Activated CD4-positive, alpha-beta memory T cell treated with anti-CD3 and anti-CD28 coated beads, Interleukin-2, amount 10 ng/mL, durations not matched to agents 7 days and 5 days (primary cell): ENCODE data around the gene ACVR1. TPM values are rescaled to one million over a fixed set of nuclear protein-coding genes. Genes with fewer than 3 reads are reported as not detected.

ENCODE experiments used
- CTCF ChIA-PET: fragments of 350-600 bp; sonication (Branson Sonifier 250); formaldehyde crosslinking; loops from one replicate; lab custom pipeline; 2021; ENCODE audit warnings: antibody characterized with exemption, inconsistent platforms; lab: Charles Lee
- POLR2A ChIA-PET: fragments of 350-600 bp; sonication (Branson Sonifier 250); formaldehyde crosslinking; loops from one replicate; lab custom pipeline; 2021; ENCODE audit warnings: antibody characterized with exemption; lab: Charles Lee
- DNase-seq: peaks from one replicate; pipeline ENCODE4 v3.0.0-alpha.2; 2020
- H3K27ac Mint-ChIP-seq: one replicate; pipeline ENCODE4 v1.8.0; 2021; ENCODE audit warnings: mild to moderate bottlenecking, mixed read lengths
- H3K27me3 Mint-ChIP-seq: one replicate; pipeline ENCODE4 v1.8.0; 2021; ENCODE audit warnings: mixed read lengths
- H3K36me3 Mint-ChIP-seq: one replicate; pipeline ENCODE4 v1.8.0; 2021; ENCODE audit warnings: low read depth, mixed read lengths
- H3K4me1 Mint-ChIP-seq: one replicate; pipeline ENCODE4 v1.8.0; 2021; ENCODE audit warnings: mixed read lengths
- H3K4me3 Mint-ChIP-seq: one replicate; pipeline ENCODE4 v1.8.0; 2021; ENCODE audit warnings: mild to moderate bottlenecking, mixed read lengths
- H3K9me3 Mint-ChIP-seq: one replicate; pipeline ENCODE4 v1.8.0; 2021; ENCODE audit warnings: mixed read lengths
- total RNA-seq, 2 experiments: library from RNA; stranded (reverse); gene quantifications; one replicate each; pipeline ENCODE4 v1.2.3, GENCODE V29; 2021

ACVR1 gene
- total RNA-seq: 10 to 100 TPM; 24.2 to 27.6 TPM

GRCh38 chr2:157876066-157876785, at the start of gene ACVR1:
ACVR1 (minus strand) TSS chr2:157876330; CDS start chr2:157799493, 76,837 bp downstream.
- H3K9me3 Mint-ChIP-seq: no peaks in the 10 kb centered on the region
- POLR2A ChIA-PET: interaction anchor here (0.6 to 6.9 kb wide), 23 partner anchors 9 to 1836 kb away, joined by 3 to 257 read pairs (median 3); no protein-coding TSS in a partner anchor
- peak; percentile 87 for DNase-seq

GRCh38 chr2:157925071-157925470, 48.9 kb upstream of the ACVR1 start:
- Mint-ChIP-seq H3K4me1 (peaks cover 1% of the 10 kb centered on the region), H3K27me3 (no peaks in the 10 kb centered on the region), H3K27ac (no peak overlapping the region), H3K4me3 (no peak overlapping the region), H3K9me3 (no peaks in the 10 kb centered on the region), H3K36me3 (no peaks in the 10 kb centered on the region)
- ChIA-PET CTCF (no interaction called here), POLR2A (no interaction called here)
- no peak for DNase-seq

More at GRCh38 chr2:157876066-157876785, at the start of gene ACVR1:
- H3K27me3 Mint-ChIP-seq: no peaks in the 10 kb centered on the region
- H3K4me1 Mint-ChIP-seq: peaks cover 58% of the 10 kb centered on the region
- CTCF ChIA-PET: interaction anchor here (0.6 to 5.5 kb wide), 12 partner anchors 9 to 571 kb away, joined by 3 to 58 read pairs (median 4); no protein-coding TSS in a partner anchor
- H3K4me3 Mint-ChIP-seq: peak within 1 kb of the TSS; percentile 91
- H3K27ac Mint-ChIP-seq: peak within 1 kb of the TSS; percentile 78
- peaks cover 36% of the 10 kb centered on the region for H3K36me3 Mint-ChIP-seq

GRCh38 chr2:157923598-157924217, 47.6 kb upstream of the ACVR1 start:
- no peaks in the 10 kb centered on the region for H3K36me3 Mint-ChIP-seq
- ChIA-PET CTCF (no interaction called here), POLR2A (no interaction called here)
- DNase-seq: no peak
- H3K9me3 Mint-ChIP-seq: no peaks in the 10 kb centered on the region
- H3K27ac Mint-ChIP-seq: no peak overlapping the region
- H3K4me1 Mint-ChIP-seq: peaks cover 1% of the 10 kb centered on the region
- H3K4me3 Mint-ChIP-seq: no peak overlapping the region
- H3K27me3 Mint-ChIP-seq: no peaks in the 10 kb centered on the region

- Mint-ChIP-seq H3K27ac (no peak overlapping the region), H3K9me3 (no peaks in the 10 kb centered on the region), H3K4me1 (peaks cover 1% of the 10 kb centered on the region), H3K27me3 (no peaks in the 10 kb centered on the region), H3K4me3 (no peak overlapping the region), H3K36me3 (no peaks in the 10 kb centered on the region)
- DNase-seq: no peak
- POLR2A ChIA-PET: no interaction called here
- CTCF ChIA-PET: no interaction called here
Measured at GRCh38 chr2:157922815-157923214, 46.7 kb upstream of the ACVR1 start.

- no peaks in the 10 kb centered on the region for H3K27me3 Mint-ChIP-seq
- no peaks in the 10 kb centered on the region for H3K9me3 Mint-ChIP-seq
- DNase-seq: no peak
- POLR2A ChIA-PET: no interaction called here
- H3K36me3 Mint-ChIP-seq: no peaks in the 10 kb centered on the region
- peaks cover 1% of the 10 kb centered on the region for H3K4me1 Mint-ChIP-seq
- no peak overlapping the region for H3K27ac Mint-ChIP-seq
- H3K4me3 Mint-ChIP-seq: no peak overlapping the region
- CTCF ChIA-PET: no interaction called here
Measured at GRCh38 chr2:157922336-157922735, 46.2 kb upstream of the ACVR1 start.

GRCh38 chr2:157920736-157921135, 44.6 kb upstream of the ACVR1 start:
- ChIA-PET POLR2A (no interaction called here), CTCF (no interaction called here)
- Mint-ChIP-seq H3K9me3 (no peaks in the 10 kb centered on the region), H3K4me1 (peaks cover 1% of the 10 kb centered on the region), H3K27me3 (no peaks in the 10 kb centered on the region), H3K4me3 (no peak overlapping the region), H3K27ac (no peak overlapping the region), H3K36me3 (no peaks in the 10 kb centered on the region)
- DNase-seq: no peak

- H3K4me3 Mint-ChIP-seq: no peak overlapping the region
- POLR2A ChIA-PET: no interaction called here
- no peak for DNase-seq
- H3K9me3 Mint-ChIP-seq: no peaks in the 10 kb centered on the region
- H3K27me3 Mint-ChIP-seq: no peaks in the 10 kb centered on the region
- peaks cover 1% of the 10 kb centered on the region for H3K4me1 Mint-ChIP-seq
- no peaks in the 10 kb centered on the region for H3K36me3 Mint-ChIP-seq
- CTCF ChIA-PET: no interaction called here
- no peak overlapping the region for H3K27ac Mint-ChIP-seq
Measured at GRCh38 chr2:157919181-157919580, 43.1 kb upstream of the ACVR1 start.

GRCh38 chr2:157918319-157918718, 42.2 kb upstream of the ACVR1 start:
- peaks cover 1% of the 10 kb centered on the region for H3K4me1 Mint-ChIP-seq
- no peaks in the 10 kb centered on the region for H3K9me3 Mint-ChIP-seq
- no peak overlapping the region for H3K4me3 Mint-ChIP-seq
- CTCF ChIA-PET: interaction anchor here (1.6 kb wide), 1 partner anchor 17 kb away, joined by 4 read pairs; no protein-coding TSS in a partner anchor
- H3K27me3 Mint-ChIP-seq: no peaks in the 10 kb centered on the region
- POLR2A ChIA-PET: no interaction called here
- no peaks in the 10 kb centered on the region for H3K36me3 Mint-ChIP-seq
- no peak overlapping the region for H3K27ac Mint-ChIP-seq
- no peak for DNase-seq

GRCh38 chr2:157911750-157912149, 35.6 kb upstream of the ACVR1 start:
- DNase-seq: no peak
- Mint-ChIP-seq H3K4me3 (no peak overlapping the region), H3K27me3 (no peaks in the 10 kb centered on the region), H3K36me3 (no peaks in the 10 kb centered on the region), H3K27ac (no peak overlapping the region), H3K4me1 (peaks cover 2% of the 10 kb centered on the region), H3K9me3 (no peaks in the 10 kb centered on the region)
- ChIA-PET CTCF (interaction anchor here (1.5 kb wide), 1 partner anchor 11 kb away, joined by 9 read pairs; no protein-coding TSS in a partner anchor), POLR2A (no interaction called here)

GRCh38 chr2:157911246-157911645, 35.1 kb upstream of the ACVR1 start:
- DNase-seq: no peak
- ChIA-PET POLR2A (no interaction called here), CTCF (no interaction called here)
- no peaks in the 10 kb centered on the region for H3K36me3 Mint-ChIP-seq
- peaks cover 2% of the 10 kb centered on the region for H3K4me1 Mint-ChIP-seq
- H3K4me3 Mint-ChIP-seq: no peak overlapping the region
- no peaks in the 10 kb centered on the region for H3K9me3 Mint-ChIP-seq
- H3K27ac Mint-ChIP-seq: no peak overlapping the region
- H3K27me3 Mint-ChIP-seq: no peaks in the 10 kb centered on the region

GRCh38 chr2:157905092-157905491, 29.0 kb upstream of the ACVR1 start:
- Mint-ChIP-seq H3K4me3 (no peak overlapping the region), H3K4me1 (peaks cover 20% of the 10 kb centered on the region), H3K9me3 (no peaks in the 10 kb centered on the region), H3K27ac (no peak overlapping the region), H3K27me3 (no peaks in the 10 kb centered on the region), H3K36me3 (peaks cover 3% of the 10 kb centered on the region)
- ChIA-PET CTCF (interaction anchor here (0.8 to 1.6 kb wide), 4 partner anchors 28 to 119 kb away, joined by 3 to 4 read pairs (median 3); partner anchors contain the start of gene ACVR1), POLR2A (no interaction called here)
- no peak for DNase-seq

- Mint-ChIP-seq H3K36me3 (peaks cover 3% of the 10 kb centered on the region), H3K9me3 (no peaks in the 10 kb centered on the region), H3K4me1 (peaks cover 34% of the 10 kb centered on the region), H3K27me3 (no peaks in the 10 kb centered on the region), H3K4me3 (no peak overlapping the region), H3K27ac (no peak overlapping the region)
- ChIA-PET CTCF (interaction anchor here (1.3 to 3.7 kb wide), 3 partner anchors 11 to 121 kb away, joined by 3 to 17 read pairs (median 4); partner anchors contain the start of gene ACVR1), POLR2A (no interaction called here)
- no peak for DNase-seq
Measured at GRCh38 chr2:157903626-157904025, 27.5 kb upstream of the ACVR1 start.

GRCh38 chr2:157903151-157903550, 27.0 kb upstream of the ACVR1 start:
- Mint-ChIP-seq H3K27me3 (no peaks in the 10 kb centered on the region), H3K4me3 (no peak overlapping the region), H3K4me1 (peaks cover 39% of the 10 kb centered on the region), H3K27ac (no peak overlapping the region), H3K36me3 (peaks cover 3% of the 10 kb centered on the region), H3K9me3 (no peaks in the 10 kb centered on the region)
- no peak for DNase-seq
- CTCF ChIA-PET: interaction anchor here (0.6 to 3.7 kb wide), 3 partner anchors 11 to 34 kb away, joined by 3 to 17 read pairs (median 4); no protein-coding TSS in a partner anchor
- POLR2A ChIA-PET: interaction anchor here (8.7 kb wide), 1 partner anchor 28 kb away, joined by 257 read pairs; the partner anchor contains the start of gene ACVR1
